Keratinocyte (primary cell): ENCODE data around the gene ZBTB17. TPM values are rescaled to one million over a fixed set of nuclear protein-coding genes. Genes with fewer than 3 reads are reported as not detected.
A peak's percentile ranks its signal among the peaks of the same experiment; 100 is the strongest.

Experiments
- DNase-seq: peaks from one replicate; pipeline ENCODE4 v3.0.0-alpha.2; 2011; ENCODE audit warnings: low read depth, missing footprints, low spot score
- FAIRE-seq: peaks from 2 replicates; lab custom pipeline; 2011; peaks lifted over from hg19 to GRCh38; lab: Jason Lieb, UNC
- H2AFZ ChIP-seq: 2 replicates; pipeline ENCODE4 v1.6.0; 2012; ENCODE audit warnings: low read length, control low read depth, inconsistent platforms; ENCODE audit not compliant: control insufficient read depth
- H3K27ac ChIP-seq: 2 replicates; pipeline ENCODE4 v1.5.1; 2011; ENCODE audit warnings: low read length; ENCODE audit not compliant: control insufficient read depth, insufficient read depth
- H3K27me3 ChIP-seq: 3 replicates; pipeline ENCODE4 v1.6.0; 2011; ENCODE audit warnings: low read length; ENCODE audit not compliant: control insufficient read depth, insufficient read depth; ENCODE audit errors: extremely low read depth
- H3K36me3 ChIP-seq, 2 experiments: 2 replicates in 1 of 2; 3 replicates in 1 of 2; pipeline ENCODE4 v1.5.1; 2011; ENCODE audit warnings: low read length in 2 of 2, mild to moderate bottlenecking in 1 of 2; ENCODE audit not compliant: control insufficient read depth in 2 of 2, insufficient read depth in 2 of 2; ENCODE audit errors: extremely low read depth in 1 of 2
- H3K4me1 ChIP-seq: 3 replicates; pipeline ENCODE4 v1.5.1; 2011; ENCODE audit warnings: low read length; ENCODE audit not compliant: control insufficient read depth, insufficient read depth; ENCODE audit errors: extremely low read depth
- H3K4me2 ChIP-seq: 3 replicates; pipeline ENCODE4 v1.6.0; 2011; ENCODE audit warnings: low read depth, low read length; ENCODE audit not compliant: control insufficient read depth, insufficient read depth; ENCODE audit errors: extremely low read depth
- H3K4me3 ChIP-seq, 3 experiments: fragments of 200-600 bp in 1 of 3; sonication (generic) in 1 of 3; 2 replicates in 2 of 3; 3 replicates in 1 of 3; pipeline ENCODE4 v1.5.1; 2011 to 2016; ENCODE audit warnings: low read length in 3 of 3, mild to moderate bottlenecking in 3 of 3, control low read depth in 2 of 3, inconsistent platforms in 1 of 3, low read depth in 1 of 3, mixed read lengths in 1 of 3, mixed run types in 1 of 3, moderate library complexity in 1 of 3; ENCODE audit not compliant: control insufficient read depth in 2 of 3, insufficient read depth in 2 of 3; ENCODE audit errors: extremely low read depth in 1 of 3
- H3K79me2 ChIP-seq: 2 replicates; pipeline ENCODE4 v1.6.0; 2012; ENCODE audit warnings: low read length; ENCODE audit not compliant: control insufficient read depth, insufficient read depth
- H3K9ac ChIP-seq: 3 replicates; pipeline ENCODE4 v1.6.0; 2011; ENCODE audit warnings: low read length; ENCODE audit not compliant: control insufficient read depth, insufficient read depth; ENCODE audit errors: extremely low read depth
- H3K9me1 ChIP-seq: 3 replicates; pipeline ENCODE4 v1.6.0; 2011; ENCODE audit warnings: low read length; ENCODE audit not compliant: control insufficient read depth, insufficient read depth; ENCODE audit errors: extremely low read depth
- H3K9me3 ChIP-seq: 2 replicates; pipeline ENCODE4 v1.5.1; 2012; ENCODE audit warnings: low read depth, low read length; ENCODE audit not compliant: control insufficient read depth
- H4K20me1 ChIP-seq: 3 replicates; pipeline ENCODE4 v1.6.0; 2011; ENCODE audit warnings: low read length; ENCODE audit not compliant: control insufficient read depth, insufficient read depth; ENCODE audit errors: extremely low read depth
- EZH2 ChIP-seq: IDR thresholded peaks from one replicate; pipeline ENCODE4 v1.6.1; 2012; ENCODE audit warnings: inconsistent platforms, mild to moderate bottlenecking, low read length, moderate library complexity
- dilution Hi-C: fragments of 300-500 bp; cut with MboI; formaldehyde crosslinking; loops from one replicate; pipeline ENCODE4 v1.7.0; 2020; ENCODE audit warnings: low sequenced_read_pairs; ENCODE audit not compliant: extremely low pct_ligation_motif_present
- polyA minus RNA-seq, 3 experiments: library from RNA; depleted of rRNA, polyadenylated mRNA; stranded (reverse); fragments of >200 nt; gene quantifications; 1 replicate in 1 of 3; 2 replicates in 1 of 3; 3 replicates in 1 of 3; pipeline ENCODE4 v1.2.3, GENCODE V29; 2011
- polyA plus RNA-seq, 5 experiments: library from polyadenylated mRNA; depleted of rRNA in 3 of 5; stranded (reverse) in 3 of 5; stranded (forward) in 1 of 5; unstranded in 1 of 5; fragments of >200 nt; gene quantifications; 1 replicate in 1 of 5; 2 replicates in 3 of 5; 3 replicates in 1 of 5; pipeline versions ENCODE4 v1.2.1 to v1.2.3, GENCODE V29; 2011 to 2012; ENCODE audit warnings: missing spikeins in 2 of 5, low read depth in 1 of 5, low replicate concordance in 1 of 5
- TF ChIP-seq, protein P1 (sequence below), 3 experiments: IDR thresholded peaks in 1 of 3; conservative IDR thresholded peaks in 1 of 3; optimal IDR thresholded peaks in 1 of 3; 2 replicates in 2 of 3; 3 replicates in 1 of 3; pipeline versions ENCODE3 to v1.5.1; 2011; ENCODE audit warnings: low read length in 3 of 3, mild to moderate bottlenecking in 3 of 3, moderate library complexity in 2 of 3, control low read depth in 1 of 3, inconsistent platforms in 1 of 3; ENCODE audit not compliant: insufficient read depth in 2 of 3; ENCODE audit errors: extremely low read depth in 1 of 3

The ZBTB17 gene
- polyA plus RNA-seq (18.4 to 46.0 TPM (median 19.7 TPM) in 3 replicates), polyA minus RNA-seq (30.1 to 46.5 TPM (median 44.2 TPM) in 3 replicates)
- 19.9 TPM for polyA plus RNA-seq (2011; ENCODE audit: low read depth)
- polyA plus RNA-seq (2011; cell fraction: cytosol; rRNA removed), result 14.4 and 22.8 TPM in 2 replicates
- polyA plus RNA-seq (2011; cell fraction: nucleus; rRNA removed), result 54.4 and 73.4 TPM in 2 replicates
- polyA plus RNA-seq (2012; ENCODE audit: low replicate concordance), result 17.7 and 30.4 TPM in 2 replicates
- 45.1 TPM for polyA minus RNA-seq (2011; cell fraction: cytosol; rRNA and poly(A)+ RNA removed)
- polyA minus RNA-seq (2011; cell fraction: nucleus; rRNA and poly(A)+ RNA removed), result 27.1 and 27.3 TPM in 2 replicates

DNA sequence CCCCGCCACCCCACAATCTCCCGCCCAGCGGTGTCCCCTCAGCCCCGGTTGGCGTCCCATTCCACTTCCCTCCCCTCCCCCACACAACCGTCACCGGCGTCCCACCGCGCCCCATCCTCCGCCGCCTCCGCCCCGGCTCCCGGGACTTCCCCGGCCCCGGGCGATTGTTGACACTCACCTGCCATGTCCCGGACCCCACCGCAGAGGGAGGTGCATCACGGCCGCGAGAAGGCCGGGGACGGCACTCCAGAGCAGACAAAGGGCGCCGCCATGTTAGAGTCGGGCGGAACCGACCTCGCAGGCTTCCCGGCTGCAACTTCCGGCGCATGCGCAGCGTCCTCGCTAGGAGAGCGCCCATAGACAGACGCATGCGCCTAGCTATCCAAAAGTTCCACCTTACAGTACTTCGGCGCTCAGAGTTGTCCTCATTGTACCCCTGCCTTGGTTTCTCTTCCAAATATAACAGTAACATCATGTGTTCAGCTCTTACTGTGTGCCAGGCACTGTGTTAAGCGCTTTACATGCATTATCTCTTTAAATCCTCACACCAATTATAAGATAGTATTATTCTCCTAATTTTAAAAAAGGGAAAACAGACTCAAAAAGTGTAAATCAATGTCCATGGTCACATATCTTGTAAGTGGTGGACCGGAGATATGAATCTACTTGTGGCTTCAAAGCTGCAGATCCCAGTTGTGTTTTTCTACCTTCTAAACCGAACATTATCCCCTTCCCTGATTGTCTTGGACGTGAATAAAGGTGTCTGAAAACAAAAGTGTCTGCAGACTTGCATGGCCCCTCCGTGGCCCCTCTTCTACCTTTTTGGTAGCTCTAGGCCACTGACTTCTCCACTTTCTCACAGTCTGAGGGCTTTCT, at the start of gene ZBTB17:
Gene ZBTB17, minus strand, starts transcription at position 297 of the 876 bp plus-strand sequence. CDS start 27,606 bp downstream, outside the sequence.
- peak; percentile 73 for FAIRE-seq

DNA sequence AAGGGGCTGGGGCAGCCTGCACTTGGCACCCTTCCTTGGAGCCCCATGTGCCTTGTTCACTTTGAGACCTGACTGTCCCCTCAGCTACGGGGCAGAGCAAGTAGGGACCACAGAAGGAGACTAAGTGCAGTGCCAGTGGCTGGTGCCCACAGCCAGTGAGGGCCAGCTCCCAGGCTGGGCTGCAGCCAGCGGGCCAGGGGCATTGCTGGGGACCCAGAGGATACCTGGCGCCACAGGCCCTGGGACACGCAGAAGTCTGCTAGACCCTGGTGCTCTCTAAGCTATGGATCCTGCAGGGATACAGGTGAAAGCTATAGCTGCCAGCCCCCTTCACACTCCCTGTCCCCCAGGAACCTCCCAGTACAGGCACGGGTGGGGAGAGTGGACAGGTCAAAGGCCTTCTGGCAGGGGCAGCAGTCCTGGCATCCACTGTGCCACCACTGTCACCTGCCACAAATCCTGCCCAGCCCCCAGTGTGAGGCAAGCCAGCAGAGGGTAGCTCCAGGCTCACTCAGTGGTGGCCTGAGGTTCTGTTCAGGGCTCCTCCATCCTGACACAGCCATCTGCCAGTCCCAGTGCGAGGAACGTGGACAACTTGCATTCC, 47.3 kb upstream of the ZBTB17 start:
- FAIRE-seq, result no peak
- H3K27me3 ChIP-seq, result peaks cover 6% of the 10 kb centered on the region
- H3K9me3 ChIP-seq, result no peaks in the 10 kb centered on the region
- no peak overlapping the region for H3K27ac ChIP-seq
- no peaks in the 10 kb centered on the region for H3K79me2 ChIP-seq
- H3K9me1 ChIP-seq, result no peaks in the 10 kb centered on the region
- no peaks in the 10 kb centered on the region for H3K4me1 ChIP-seq
- no peaks in the 10 kb centered on the region for H3K36me3 ChIP-seq
- H4K20me1 ChIP-seq, result peaks cover 4% of the 10 kb centered on the region
- DNase-seq, result no peak
- H3K4me2 ChIP-seq, result no peak overlapping the region
- no peak overlapping the region for H3K4me3 ChIP-seq
- no peak overlapping the region for H3K9ac ChIP-seq
- dilution Hi-C loops, result no loop called here
- TF ChIP-seq EZH2, result no peak
- TF ChIP-seq, protein P1, sequence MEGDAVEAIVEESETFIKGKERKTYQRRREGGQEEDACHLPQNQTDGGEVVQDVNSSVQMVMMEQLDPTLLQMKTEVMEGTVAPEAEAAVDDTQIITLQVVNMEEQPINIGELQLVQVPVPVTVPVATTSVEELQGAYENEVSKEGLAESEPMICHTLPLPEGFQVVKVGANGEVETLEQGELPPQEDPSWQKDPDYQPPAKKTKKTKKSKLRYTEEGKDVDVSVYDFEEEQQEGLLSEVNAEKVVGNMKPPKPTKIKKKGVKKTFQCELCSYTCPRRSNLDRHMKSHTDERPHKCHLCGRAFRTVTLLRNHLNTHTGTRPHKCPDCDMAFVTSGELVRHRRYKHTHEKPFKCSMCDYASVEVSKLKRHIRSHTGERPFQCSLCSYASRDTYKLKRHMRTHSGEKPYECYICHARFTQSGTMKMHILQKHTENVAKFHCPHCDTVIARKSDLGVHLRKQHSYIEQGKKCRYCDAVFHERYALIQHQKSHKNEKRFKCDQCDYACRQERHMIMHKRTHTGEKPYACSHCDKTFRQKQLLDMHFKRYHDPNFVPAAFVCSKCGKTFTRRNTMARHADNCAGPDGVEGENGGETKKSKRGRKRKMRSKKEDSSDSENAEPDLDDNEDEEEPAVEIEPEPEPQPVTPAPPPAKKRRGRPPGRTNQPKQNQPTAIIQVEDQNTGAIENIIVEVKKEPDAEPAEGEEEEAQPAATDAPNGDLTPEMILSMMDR (optimal IDR thresholded peaks at IDR 0.05 in 1 of 3, IDR thresholded peaks at IDR 0.05 in 1 of 3, conservative IDR thresholded peaks at IDR 0.05 in 1 of 3; ENCODE audit: extremely low read depth in 1 of 3, insufficient read depth in 2 of 3, low read length in 3 of 3), result no peak
- H2AFZ ChIP-seq, result no peak overlapping the region

More for the DNA sequence above, at the start of gene ZBTB17:
- peak within 1 kb of the TSS; percentile 66 for H2AFZ ChIP-seq
- H3K9me3 ChIP-seq, result no peaks in the 10 kb centered on the region
- H3K27me3 ChIP-seq, result no peaks in the 10 kb centered on the region
- H3K9ac ChIP-seq, result peak within 1 kb of the TSS; percentile 79
- H4K20me1 ChIP-seq, result no peaks in the 10 kb centered on the region
- TF ChIP-seq EZH2, result no peak
- TF ChIP-seq, protein P1 (optimal IDR thresholded peaks at IDR 0.05 in 1 of 3, IDR thresholded peaks at IDR 0.05 in 1 of 3, conservative IDR thresholded peaks at IDR 0.05 in 1 of 3; ENCODE audit: extremely low read depth in 1 of 3, insufficient read depth in 2 of 3, low read length in 3 of 3), result no peak
- H3K9me1 ChIP-seq, result no peaks in the 10 kb centered on the region
- dilution Hi-C loops, result no loop called here
- peak within 1 kb of the TSS; percentile 74 for H3K27ac ChIP-seq
- peaks cover 37% of the 10 kb centered on the region for H3K79me2 ChIP-seq
- peak within 1 kb of the TSS; percentile 99 for H3K4me2 ChIP-seq
- H3K36me3 ChIP-seq, result peaks cover 7 to 11% of the 10 kb centered on the region in 2 experiments
- H3K4me3 ChIP-seq, result peak within 1 kb of the TSS; percentile 75 to 91 (median 81)
- peak; percentile 60 for DNase-seq
- H3K4me1 ChIP-seq, result peaks cover 9% of the 10 kb centered on the region
